Measurements from ENCODE around the gene HPCA. TPM values are rescaled to one million over a fixed set of nuclear protein-coding genes. Genes with fewer than 3 reads are reported as not detected.
A peak's percentile ranks its signal among the peaks of the same experiment; 100 is the strongest.

HPCA gene
- total and polyA plus RNA-seq, 8 donors: 0.16 to 5.2 (median 0.49) TPM; not detected in 1

DNA sequence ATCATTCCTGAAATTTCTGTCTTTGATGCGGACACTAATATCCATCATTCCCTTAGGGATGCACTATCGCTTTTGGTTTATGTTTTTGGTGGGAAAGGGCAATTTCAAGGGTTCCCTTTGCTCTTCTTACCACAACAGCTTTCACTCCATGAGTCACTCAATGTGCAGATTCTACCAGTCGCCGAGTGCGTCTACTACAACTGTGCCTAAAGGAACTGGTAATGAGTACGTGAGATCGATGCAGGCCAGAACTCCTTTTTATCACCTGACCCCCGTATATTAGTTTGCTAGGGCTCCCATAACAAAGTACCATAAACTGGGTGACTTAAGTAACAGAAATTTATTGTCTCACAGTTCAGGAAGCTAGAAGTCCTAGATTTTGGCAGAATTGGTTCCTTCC, 42.4 kb downstream of the HPCA start:
- ATAC-seq (no peak), FAIRE-seq (no peak), DNase-seq (no peak)
- Histone ChIP-seq H3K4me1 (peaks cover 0 to 6% (median 2%) of the 10 kb centered on the region in 3 donors), H3K36me3 (no peaks in the 10 kb centered on the region), H3K9me3 (no peaks in the 10 kb centered on the region), H3K27ac (no peak overlapping the region), H3K4me3 (no peak overlapping the region), H3K27me3 (no peaks in the 10 kb centered on the region)
- intact Hi-C loops (cut with DNase I): loop anchor here in 1 of 3 donors (10.0 kb wide), 1 partner anchor 126 kb away; no protein-coding TSS in a partner anchor
- WGBS, 2 donors: 78 to 88% methylated on average over 8 of the region's 8 CpGs
- TF ChIP-seq, protein P1, sequence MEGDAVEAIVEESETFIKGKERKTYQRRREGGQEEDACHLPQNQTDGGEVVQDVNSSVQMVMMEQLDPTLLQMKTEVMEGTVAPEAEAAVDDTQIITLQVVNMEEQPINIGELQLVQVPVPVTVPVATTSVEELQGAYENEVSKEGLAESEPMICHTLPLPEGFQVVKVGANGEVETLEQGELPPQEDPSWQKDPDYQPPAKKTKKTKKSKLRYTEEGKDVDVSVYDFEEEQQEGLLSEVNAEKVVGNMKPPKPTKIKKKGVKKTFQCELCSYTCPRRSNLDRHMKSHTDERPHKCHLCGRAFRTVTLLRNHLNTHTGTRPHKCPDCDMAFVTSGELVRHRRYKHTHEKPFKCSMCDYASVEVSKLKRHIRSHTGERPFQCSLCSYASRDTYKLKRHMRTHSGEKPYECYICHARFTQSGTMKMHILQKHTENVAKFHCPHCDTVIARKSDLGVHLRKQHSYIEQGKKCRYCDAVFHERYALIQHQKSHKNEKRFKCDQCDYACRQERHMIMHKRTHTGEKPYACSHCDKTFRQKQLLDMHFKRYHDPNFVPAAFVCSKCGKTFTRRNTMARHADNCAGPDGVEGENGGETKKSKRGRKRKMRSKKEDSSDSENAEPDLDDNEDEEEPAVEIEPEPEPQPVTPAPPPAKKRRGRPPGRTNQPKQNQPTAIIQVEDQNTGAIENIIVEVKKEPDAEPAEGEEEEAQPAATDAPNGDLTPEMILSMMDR (IDR thresholded peaks at IDR 0.05): no peak

DNA sequence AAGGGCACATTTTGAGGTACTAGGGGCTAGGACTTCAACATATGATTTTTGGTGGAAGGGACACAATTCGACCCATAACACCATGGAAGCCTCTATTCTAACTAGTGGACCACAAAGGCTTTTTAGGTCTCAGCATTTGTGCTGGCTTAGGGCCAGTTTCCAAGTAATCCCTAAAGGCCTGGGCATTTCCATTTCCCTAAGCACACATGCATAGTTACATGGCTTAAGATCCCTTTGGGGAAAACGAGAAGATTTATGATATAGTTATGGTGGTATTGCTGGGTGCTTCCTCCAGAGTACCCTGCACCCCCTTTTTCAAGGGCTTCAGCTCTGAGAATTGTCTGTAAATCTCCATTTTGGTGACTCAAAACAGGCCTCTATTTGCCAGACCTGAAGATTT, 43.1 kb downstream of the HPCA start:
- no peaks in the 10 kb centered on the region for H3K36me3 ChIP-seq
- no peak overlapping the region for H3K4me3 ChIP-seq
- H3K4me1 ChIP-seq: peaks cover 0 to 9% (median 7%) of the 10 kb centered on the region in 3 donors
- no peak for FAIRE-seq
- intact Hi-C loops (cut with DNase I): loop anchor here in 1 of 3 donors (10.0 kb wide), 1 partner anchor 125 kb away; no protein-coding TSS in a partner anchor
- no peaks in the 10 kb centered on the region for H3K9me3 ChIP-seq
- H3K27ac ChIP-seq: no peak overlapping the region
- TF ChIP-seq, protein P1 (IDR thresholded peaks at IDR 0.05): no peak
- ATAC-seq: no peak
- H3K27me3 ChIP-seq: no peaks in the 10 kb centered on the region
- DNase-seq: no peak
- 37 to 55% methylated on average over 2 of the region's 2 CpGs for WGBS, 2 donors

GRCh38 chr1:32931760-32932159, 45.5 kb downstream of the HPCA start:
- Histone ChIP-seq H3K4me1 (peaks cover 0 to 11% (median 7%) of the 10 kb centered on the region in 3 donors), H3K9me3 (no peaks in the 10 kb centered on the region), H3K27ac (no peak overlapping the region), H3K36me3 (no peaks in the 10 kb centered on the region), H3K4me3 (no peak overlapping the region), H3K27me3 (no peaks in the 10 kb centered on the region)
- intact Hi-C loops (cut with DNase I): loop anchor here in 1 of 3 donors (5.0 kb wide), 1 partner anchor 126 kb away; no protein-coding TSS in a partner anchor
- DNase-seq (no peak), ATAC-seq (no peak), FAIRE-seq (no peak)
- WGBS, 2 donors: 79 to 89% methylated on average over 1 of the region's 1 CpG
- TF ChIP-seq, protein P1 (IDR thresholded peaks at IDR 0.05): no peak

DNA sequence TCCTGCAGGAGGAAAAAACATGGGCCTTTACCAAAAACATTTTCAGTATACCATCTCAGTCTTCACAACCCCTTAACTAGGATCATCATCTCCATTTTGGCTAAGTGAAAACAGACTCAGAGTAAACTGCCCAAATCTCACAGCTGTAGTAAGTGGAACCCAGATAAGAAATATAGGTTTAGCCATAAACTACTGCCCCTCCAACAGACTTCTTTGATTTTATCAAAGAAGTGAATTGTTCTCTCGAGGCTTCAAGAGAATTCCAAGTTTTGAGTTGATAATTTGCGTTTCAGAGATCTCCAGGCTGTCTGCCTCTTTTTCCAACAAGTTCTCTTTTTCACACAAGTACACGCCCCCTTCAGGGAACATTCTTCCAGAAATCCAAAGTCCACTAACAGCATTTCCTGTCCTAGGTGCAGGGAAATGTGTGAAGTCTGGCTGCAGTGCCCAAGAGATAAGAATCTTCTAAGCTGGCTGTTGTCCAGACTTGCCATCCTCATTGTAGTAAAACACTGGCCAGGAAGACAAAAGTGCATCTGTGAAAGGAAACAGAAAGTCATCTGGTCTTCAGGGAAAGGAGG, 47.5 kb downstream of the HPCA start:
- intact Hi-C loops (cut with DNase I): loop anchor here in 1 of 3 donors (5.0 kb wide), 1 partner anchor 123 kb away; no protein-coding TSS in a partner anchor
- DNase-seq (peak in 3 of 6 donors; percentile 28 to 64 (median 33)), ATAC-seq (peak; percentile 66 to 91 (median 84)), FAIRE-seq (no peak)
- TF ChIP-seq, protein P1 (IDR thresholded peaks at IDR 0.05): peak in 1 of 4 donors; percentile 2
- H3K4me1 ChIP-seq: peaks cover 0 to 11% (median 7%) of the 10 kb centered on the region in 3 donors
- H3K27me3 ChIP-seq: no peaks in the 10 kb centered on the region
- no peak overlapping the region for H3K4me3 ChIP-seq
- peaks cover 0 to 9% (median 0%) of the 10 kb centered on the region in 3 donors for H3K36me3 ChIP-seq
- WGBS, 2 donors: 8 to 10% methylated on average over 3 of the region's 3 CpGs
- H3K9me3 ChIP-seq: no peaks in the 10 kb centered on the region
- H3K27ac ChIP-seq: peak overlapping the region in 2 of 4 donors; percentile 70 to 74

DNA sequence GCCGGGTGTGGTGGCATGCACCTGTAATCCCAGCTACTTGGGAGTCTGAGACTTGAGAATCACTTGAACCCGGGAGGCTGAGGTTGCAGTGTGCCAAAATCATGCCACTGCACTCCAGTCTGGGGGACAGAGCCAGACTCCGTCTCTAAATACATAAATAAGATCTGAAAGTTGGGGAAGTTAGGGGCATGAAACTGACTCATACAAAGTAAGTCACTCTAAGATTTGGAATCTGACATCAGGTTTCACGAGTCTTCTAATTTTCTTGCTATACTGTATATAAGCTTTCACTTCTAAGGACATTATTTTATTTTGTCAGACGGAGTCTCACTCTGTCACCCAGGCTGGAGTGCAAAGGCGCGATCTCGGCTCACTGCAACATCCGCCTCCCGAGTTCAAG, 48.2 kb downstream of the HPCA start:
- no peaks in the 10 kb centered on the region for H3K27me3 ChIP-seq
- no peak for FAIRE-seq
- H3K4me1 ChIP-seq: peaks cover 0 to 11% (median 7%) of the 10 kb centered on the region in 3 donors
- intact Hi-C loops (cut with DNase I): loop anchor here in 1 of 3 donors (5.0 kb wide), 1 partner anchor 123 kb away; no protein-coding TSS in a partner anchor
- DNase-seq: no peak
- peaks cover 0 to 9% (median 0%) of the 10 kb centered on the region in 3 donors for H3K36me3 ChIP-seq
- no peaks in the 10 kb centered on the region for H3K9me3 ChIP-seq
- WGBS, 2 donors: 93 to 95% methylated on average over 10 of the region's 10 CpGs
- TF ChIP-seq, protein P1 (IDR thresholded peaks at IDR 0.05): no peak
- peak overlapping the region in 2 of 4 donors; percentile 70 to 74 for H3K27ac ChIP-seq
- ATAC-seq: no peak
- H3K4me3 ChIP-seq: no peak overlapping the region
